H7 (cell line): ENCODE data around the gene LCE4A. TPM values are rescaled to one million over a fixed set of nuclear protein-coding genes. Genes with fewer than 3 reads are reported as not detected.

Source experiments
- DNase-seq: peaks from one replicate; pipeline ENCODE4 v3.0.0; 2012
- H3K27me3 ChIP-seq: 2 replicates; pipeline ENCODE4 v1.6.0; 2011; ENCODE audit warnings: mild to moderate bottlenecking, low read length; ENCODE audit not compliant: control insufficient read depth, insufficient read depth
- H3K36me3 ChIP-seq: replicated peaks from 2 replicates; pipeline ENCODE4 v1.5.1; 2011; ENCODE audit warnings: low read length; ENCODE audit not compliant: control insufficient read depth, insufficient read depth
- H3K4me3 ChIP-seq: 2 replicates; pipeline ENCODE4 v1.5.1; 2011; ENCODE audit warnings: low read depth, mild to moderate bottlenecking, control low read depth, low read length, moderate library complexity; ENCODE audit not compliant: insufficient read depth
- total RNA-seq: library from RNA; depleted of rRNA; stranded (reverse); fragments of >200 nt; shearing (Covaris generic); gene quantifications from 2 replicates; pipeline ENCODE4 v1.2.3, GENCODE V29; 2014

The LCE4A gene
- total RNA-seq, 1 experiment from 2014 or later: not detected

DNA sequence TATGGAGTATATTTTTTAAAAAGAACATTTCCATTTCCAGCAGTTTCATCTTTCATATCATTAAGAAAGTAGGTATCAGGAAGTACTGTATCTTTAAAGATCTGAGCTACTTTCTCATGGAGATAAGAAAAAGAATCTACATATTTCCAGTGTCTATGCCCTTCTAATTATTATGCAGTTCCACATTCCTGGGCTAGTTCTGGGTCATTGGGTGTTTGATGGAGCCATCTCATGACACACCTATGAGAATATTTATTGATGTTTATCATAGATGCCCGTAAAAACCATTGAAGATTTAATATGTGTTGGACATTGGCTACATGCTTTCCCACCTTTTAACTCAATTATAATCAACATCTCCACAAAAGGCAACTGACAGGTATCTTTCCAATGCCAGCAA lies 21.0 kb downstream of the LCE4A start:
- no peak overlapping the region for H3K4me3 ChIP-seq
- no peaks in the 10 kb centered on the region for H3K36me3 ChIP-seq
- no peak for DNase-seq
- H3K27me3 ChIP-seq: no peaks in the 10 kb centered on the region

DNA sequence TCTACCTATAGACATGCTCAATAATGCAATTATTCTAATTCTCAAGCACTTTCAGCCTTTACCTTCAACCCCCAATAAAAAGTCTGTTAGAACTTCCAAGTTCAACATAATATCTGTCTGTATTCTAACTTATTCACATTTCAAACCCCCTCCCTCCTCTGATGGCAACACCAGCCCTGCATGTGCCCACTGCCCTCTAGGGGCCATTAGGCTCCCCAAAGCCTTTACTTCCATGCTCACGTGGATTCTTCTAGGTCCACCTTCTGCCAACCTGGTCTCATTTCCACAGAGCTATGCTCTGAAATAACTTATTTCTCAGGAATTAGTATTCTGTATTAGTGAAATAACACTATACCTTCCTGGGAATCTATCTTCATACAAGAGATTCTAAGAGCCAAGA lies 27.7 kb downstream of the LCE4A start:
- H3K4me3 ChIP-seq: no peak overlapping the region
- no peaks in the 10 kb centered on the region for H3K36me3 ChIP-seq
- DNase-seq: no peak
- no peaks in the 10 kb centered on the region for H3K27me3 ChIP-seq

DNA sequence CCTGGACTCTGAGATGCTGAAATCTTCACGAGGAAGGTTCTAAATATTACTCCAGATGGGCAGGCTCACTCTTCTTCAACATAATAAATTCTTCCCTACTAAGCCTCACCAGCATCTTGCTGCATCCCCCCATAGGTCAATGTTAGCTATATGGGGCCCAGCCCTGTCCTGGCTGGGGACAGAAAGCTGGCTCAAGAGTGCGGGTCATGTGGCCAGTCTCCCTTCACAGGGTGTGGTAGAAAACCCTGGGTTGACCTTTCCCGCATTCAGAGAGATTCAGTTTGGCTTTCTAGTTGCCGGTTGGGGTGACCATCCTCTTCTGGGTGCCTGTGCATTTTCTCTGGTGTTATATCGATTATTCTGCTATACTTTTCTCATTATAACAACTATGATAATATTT lies 30.0 kb downstream of the LCE4A start:
- Histone ChIP-seq H3K27me3 (no peaks in the 10 kb centered on the region), H3K36me3 (no peaks in the 10 kb centered on the region), H3K4me3 (no peak overlapping the region)
- no peak for DNase-seq

DNA sequence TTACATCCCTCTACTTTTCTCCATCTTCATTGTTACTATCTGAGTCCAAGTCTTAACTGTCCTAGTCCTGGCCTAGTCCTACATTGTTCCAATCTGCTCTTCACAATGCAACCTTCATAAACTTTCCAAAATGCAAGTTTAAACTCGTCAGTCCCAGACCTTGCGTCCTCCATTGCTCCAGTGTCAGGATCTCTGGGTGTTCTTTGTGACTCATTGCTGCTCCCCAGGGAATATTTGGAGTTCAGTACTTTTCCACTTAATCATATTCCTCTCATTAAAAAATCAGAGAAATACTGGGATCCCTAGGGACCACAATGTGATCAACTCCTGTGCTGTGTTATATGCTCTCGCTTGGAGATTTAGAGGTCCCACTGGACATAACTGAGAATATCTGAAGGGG lies 31.9 kb downstream of the LCE4A start:
- Histone ChIP-seq H3K36me3 (no peaks in the 10 kb centered on the region), H3K27me3 (no peaks in the 10 kb centered on the region), H3K4me3 (no peak overlapping the region)
- DNase-seq: no peak

DNA sequence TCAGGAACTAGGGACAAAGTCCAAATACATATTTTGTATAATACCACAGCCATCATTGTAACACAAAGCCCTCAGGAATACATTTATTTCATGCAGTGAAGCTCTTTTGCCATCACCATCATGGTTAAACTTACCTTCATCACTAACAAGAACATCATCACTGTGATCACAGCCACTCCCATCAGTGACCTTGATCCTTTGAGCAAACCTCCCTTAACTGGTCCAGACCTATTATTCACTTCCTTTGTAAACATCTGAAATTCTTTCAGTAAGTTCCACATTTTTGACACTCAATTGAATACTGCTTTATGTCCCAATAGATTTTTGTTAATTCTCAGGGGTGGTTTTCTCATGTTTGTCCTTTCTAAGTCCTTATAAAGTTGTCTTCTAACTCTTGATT lies 33.7 kb downstream of the LCE4A start:
- no peaks in the 10 kb centered on the region for H3K27me3 ChIP-seq
- DNase-seq: no peak
- no peaks in the 10 kb centered on the region for H3K36me3 ChIP-seq
- H3K4me3 ChIP-seq: no peak overlapping the region

DNA sequence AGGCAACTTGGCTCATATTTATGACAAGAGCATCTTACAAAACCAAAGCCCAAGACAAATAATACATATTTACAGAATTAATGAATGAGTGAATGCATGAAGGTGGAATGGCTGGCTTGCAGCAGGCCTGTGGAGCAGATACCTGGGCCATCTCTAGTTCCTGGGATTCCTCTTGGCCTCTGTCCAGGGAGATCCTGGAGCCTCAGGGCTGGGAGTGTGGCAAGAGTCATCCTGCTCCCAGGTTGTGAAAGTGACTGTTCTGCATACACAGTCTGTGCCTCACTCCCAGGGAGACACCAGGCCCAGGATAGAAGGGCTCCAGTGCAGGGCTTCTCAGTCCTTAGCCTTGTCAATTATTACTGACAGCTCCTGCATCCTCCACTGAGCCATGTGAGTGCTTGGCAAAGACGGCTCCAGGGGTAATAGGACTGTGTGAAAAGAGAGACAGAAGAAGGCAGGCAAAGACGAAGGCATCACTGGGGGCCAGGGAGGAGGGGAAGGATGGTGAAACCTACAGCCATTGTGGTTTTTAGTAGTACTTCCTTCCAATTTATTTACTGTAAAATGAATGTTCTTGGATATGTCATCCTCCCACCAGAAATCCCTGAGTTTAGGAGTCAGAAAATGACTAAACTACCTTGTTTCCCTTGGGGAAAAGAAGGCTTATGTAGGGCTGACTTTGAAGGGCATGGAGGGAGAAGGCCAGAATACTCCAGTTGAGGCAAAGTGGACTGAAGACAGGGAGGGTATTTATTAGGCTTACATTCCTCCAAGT lies 35.6 kb downstream of the LCE4A start:
- Histone ChIP-seq H3K36me3 (no peaks in the 10 kb centered on the region), H3K27me3 (no peaks in the 10 kb centered on the region), H3K4me3 (no peak overlapping the region)
- no peak for DNase-seq

DNA sequence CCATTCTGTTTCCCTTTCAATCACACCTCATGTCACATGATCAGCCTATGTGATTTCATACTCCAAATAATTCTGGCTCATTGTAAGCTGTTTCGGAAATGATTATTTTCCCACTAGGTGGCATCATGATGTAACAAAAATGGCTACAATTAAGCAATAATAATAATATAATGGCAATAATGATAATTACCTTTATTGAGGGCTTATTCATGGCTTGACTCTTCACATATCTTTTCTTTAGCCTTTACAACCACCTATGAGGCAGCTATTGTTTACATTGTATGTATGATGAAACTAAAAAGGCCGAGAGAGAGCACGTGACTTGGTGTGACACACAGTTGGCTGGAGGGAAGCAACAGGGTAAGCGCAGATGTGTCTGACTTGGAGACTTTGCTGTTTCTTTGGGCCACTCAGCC lies 37.3 kb downstream of the LCE4A start:
- H3K36me3 ChIP-seq: no peaks in the 10 kb centered on the region
- no peak for DNase-seq
- no peak overlapping the region for H3K4me3 ChIP-seq
- H3K27me3 ChIP-seq: no peaks in the 10 kb centered on the region

DNA sequence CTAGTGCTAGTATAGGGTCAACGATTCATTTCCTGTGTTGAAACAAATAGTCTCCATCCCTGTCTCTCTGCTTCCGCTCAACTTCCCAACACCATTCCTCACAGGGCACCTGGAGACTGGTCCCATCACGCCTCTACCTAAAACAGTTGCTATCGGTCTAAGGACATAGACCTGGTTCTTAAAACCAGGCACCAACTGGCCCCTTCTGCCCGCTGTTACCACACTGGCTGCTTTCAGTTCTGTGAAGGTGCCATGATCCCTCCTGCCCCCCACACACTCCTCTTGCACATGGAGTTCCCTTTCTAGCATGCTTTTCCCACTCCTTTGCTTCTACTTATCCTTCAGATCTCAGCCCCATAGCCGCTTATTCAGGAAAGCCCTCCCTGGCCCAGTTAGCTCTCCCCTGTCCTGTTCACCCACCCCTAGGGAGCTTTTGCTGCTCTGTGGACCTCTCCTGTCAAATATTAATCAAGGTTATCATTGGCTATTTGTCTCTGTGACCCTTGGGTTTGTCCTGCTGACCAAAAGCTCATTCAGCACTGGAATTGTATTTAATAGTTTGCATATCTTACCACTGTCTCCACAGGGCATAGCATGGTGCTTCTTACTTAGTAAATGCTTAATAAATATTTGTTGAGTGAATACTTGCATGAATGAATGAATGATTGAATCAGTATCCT lies 37.9 kb downstream of the LCE4A start:
- DNase-seq: no peak
- Histone ChIP-seq H3K36me3 (no peaks in the 10 kb centered on the region), H3K27me3 (no peaks in the 10 kb centered on the region), H3K4me3 (no peak overlapping the region)

DNA sequence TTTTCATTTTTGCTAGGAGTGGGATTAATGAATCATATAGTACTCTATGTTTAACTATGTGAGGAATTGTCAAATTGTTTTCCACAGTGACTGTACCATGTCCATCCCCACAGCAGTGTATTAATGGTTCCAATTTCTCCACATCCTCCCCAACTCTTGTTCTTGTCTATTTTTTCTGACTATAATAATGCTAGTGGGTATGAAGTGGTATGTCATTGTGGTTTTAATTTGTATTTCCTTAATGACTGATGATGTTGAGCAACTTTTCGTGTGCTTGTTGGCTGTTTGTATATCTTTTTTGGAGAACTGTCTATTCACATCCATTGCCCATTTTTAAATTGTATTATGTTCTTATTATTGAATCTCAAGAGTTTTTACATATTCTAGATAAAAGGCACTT lies 39.9 kb downstream of the LCE4A start:
- DNase-seq: no peak

DNA sequence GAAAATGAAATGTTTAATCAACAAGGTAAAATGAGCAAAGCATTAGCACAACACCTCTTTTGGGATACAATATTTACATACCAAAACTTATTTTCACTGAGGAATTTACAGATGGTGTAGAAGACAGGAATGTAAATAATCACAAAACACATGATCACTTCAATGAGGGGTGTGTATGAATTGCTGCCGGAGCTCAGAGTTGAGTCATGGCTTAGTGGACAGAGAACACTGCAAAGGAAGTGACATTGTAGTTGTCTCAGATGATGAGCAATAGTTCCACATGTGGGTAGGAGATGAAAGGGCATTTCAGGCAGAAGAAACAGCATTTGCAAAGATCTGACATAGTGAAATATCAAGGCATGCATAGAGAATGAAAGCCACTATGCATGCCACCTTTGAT lies 44.3 kb downstream of the LCE4A start:
- Histone ChIP-seq H3K27me3 (no peaks in the 10 kb centered on the region), H3K4me3 (no peak overlapping the region), H3K36me3 (no peaks in the 10 kb centered on the region)
- DNase-seq: no peak

More for the DNA sequence above, 39.9 kb downstream of the LCE4A start:
- Histone ChIP-seq H3K27me3 (no peaks in the 10 kb centered on the region), H3K36me3 (no peaks in the 10 kb centered on the region), H3K4me3 (no peak overlapping the region)

DNA sequence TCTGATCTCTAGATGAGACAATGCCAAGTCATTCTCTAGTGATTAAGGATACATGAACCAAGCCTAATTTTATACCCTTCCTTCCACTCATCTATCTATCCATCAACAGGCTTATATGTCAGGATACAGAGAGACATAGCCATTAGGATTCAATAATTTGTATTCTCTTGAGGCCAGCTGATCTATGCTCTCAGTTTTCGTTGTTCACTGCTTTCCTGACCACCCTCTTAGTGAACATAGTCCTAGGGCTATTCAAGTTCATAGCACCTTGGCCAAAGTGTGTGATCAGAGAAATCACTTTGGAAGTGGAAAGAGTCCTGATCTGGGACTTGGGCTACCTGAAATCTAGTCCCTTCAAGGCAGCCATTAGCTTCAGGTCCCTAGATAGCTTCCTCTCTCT lies 45.6 kb downstream of the LCE4A start:
- H3K27me3 ChIP-seq: no peaks in the 10 kb centered on the region
- no peak for DNase-seq

DNA sequence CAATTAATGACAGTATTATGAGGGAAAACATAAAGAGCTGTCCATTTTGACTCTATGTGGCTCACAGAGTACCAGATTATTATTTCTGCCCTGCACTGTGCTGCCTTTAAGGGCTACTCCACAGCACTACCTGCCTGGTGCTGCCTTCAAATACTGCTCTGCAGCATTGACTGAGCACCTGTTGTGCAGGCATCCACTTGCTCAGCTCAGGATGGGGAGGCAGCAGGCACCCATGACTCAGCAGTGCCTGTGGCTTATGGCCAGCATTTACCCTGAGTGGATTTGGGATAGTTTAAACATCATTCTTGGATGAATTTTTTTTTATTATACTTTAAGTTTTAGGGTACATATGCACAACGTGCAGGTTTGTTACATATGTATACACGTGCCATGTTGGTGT lies 48.9 kb downstream of the LCE4A start:
- no peaks in the 10 kb centered on the region for H3K27me3 ChIP-seq
- no peak for DNase-seq
- no peak overlapping the region for H3K4me3 ChIP-seq
- no peaks in the 10 kb centered on the region for H3K36me3 ChIP-seq

More for the DNA sequence above, 45.6 kb downstream of the LCE4A start:
- no peaks in the 10 kb centered on the region for H3K36me3 ChIP-seq
- no peak overlapping the region for H3K4me3 ChIP-seq

DNA sequence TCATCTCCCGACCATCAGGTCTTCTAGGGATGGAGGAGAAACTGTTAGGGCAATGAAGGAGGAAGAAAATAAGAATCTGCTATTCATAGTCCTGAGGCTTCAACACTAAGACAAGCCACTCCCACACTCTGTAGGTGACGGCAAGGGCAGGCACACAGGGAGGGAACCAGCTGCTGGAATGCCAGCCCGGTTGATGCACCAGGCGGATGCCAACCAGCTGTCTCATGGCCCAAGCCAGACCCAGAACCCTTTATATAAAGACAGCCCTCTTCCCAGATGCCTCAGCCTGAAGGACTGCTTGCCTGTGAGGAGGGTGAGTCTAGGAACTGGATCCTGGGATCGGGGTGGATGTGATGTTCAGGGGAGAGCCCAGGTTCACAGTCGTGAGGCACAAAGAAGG lies 49.8 kb downstream of the LCE4A start, which contains the start of gene KPRP:
TSS of gene KPRP (plus strand) at position 279 of the 400 bp plus-strand sequence. CDS start 1,564 bp downstream, outside the sequence.
- no peak for DNase-seq
- no peaks in the 10 kb centered on the region for H3K36me3 ChIP-seq
- H3K4me3 ChIP-seq: no peak within 1 kb of the TSS
- no peaks in the 10 kb centered on the region for H3K27me3 ChIP-seq

DNA sequence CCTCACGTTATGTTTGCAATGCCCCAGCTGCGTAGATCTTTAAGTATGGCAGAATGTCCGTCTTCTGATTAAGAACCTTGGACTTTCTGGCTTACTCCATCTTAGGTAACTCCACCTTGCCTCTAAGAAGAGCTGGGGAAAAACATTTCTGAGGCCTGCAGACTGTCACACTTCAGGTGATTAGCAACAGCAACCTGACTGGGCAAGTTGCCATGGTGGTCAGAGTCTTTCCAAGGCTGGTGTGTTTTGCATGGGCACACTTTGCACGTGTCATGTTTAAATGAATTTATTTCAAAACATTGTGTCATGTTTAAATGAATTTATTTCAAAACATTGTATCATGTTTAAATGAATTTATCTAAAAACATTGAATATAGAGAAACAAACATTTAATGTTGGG lies 50.7 kb downstream of the LCE4A start:
- Histone ChIP-seq H3K36me3 (no peaks in the 10 kb centered on the region), H3K27me3 (no peaks in the 10 kb centered on the region), H3K4me3 (no peak overlapping the region)
- DNase-seq: no peak
